ENCODE results near the gene RASA1. TPM values are rescaled to one million over a fixed set of nuclear protein-coding genes. Genes with fewer than 3 reads are reported as not detected.

RASA1 gene
- total RNA-seq, 1 donor from 2014 or later, result 55.1 TPM

DNA sequence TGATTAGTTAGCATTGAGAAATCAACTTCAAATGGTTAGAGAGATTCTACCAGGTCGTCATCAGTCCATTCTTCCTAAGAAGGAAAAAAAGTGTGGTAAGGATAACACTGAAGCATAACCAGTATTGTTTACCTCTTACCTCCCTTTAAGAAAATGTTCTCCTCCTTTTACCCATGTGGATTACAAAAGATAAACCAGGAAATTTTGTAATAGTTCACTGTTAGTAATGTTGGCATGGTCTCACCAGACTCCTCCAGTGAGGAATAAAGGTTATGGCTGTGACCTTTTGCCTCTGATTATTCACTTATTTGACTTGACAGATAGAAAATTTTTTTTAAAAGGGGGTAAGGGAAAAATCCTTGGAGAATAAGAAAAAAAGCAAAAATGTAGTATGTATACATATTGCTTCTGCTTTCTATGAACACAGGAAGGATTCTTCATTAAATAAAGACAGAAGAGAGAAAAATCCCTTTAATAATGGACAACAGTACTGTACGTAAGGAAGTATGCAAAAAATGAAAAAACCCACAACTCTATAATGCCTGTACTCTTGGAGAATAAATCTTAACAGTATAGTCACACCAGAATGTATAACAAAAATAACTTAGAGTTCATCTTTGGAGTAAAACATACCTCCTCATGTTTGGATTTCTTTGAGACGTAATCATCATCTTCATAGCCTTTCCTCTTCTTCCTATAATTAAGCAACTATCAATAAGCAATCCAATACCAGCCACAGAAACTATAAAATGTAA, 126.9 kb downstream of the RASA1 start:
- H3K27ac Mint-ChIP-seq (ENCODE audit: unreplicated experiment), result no peak overlapping the region
- TF ChIP-seq, protein P1, sequence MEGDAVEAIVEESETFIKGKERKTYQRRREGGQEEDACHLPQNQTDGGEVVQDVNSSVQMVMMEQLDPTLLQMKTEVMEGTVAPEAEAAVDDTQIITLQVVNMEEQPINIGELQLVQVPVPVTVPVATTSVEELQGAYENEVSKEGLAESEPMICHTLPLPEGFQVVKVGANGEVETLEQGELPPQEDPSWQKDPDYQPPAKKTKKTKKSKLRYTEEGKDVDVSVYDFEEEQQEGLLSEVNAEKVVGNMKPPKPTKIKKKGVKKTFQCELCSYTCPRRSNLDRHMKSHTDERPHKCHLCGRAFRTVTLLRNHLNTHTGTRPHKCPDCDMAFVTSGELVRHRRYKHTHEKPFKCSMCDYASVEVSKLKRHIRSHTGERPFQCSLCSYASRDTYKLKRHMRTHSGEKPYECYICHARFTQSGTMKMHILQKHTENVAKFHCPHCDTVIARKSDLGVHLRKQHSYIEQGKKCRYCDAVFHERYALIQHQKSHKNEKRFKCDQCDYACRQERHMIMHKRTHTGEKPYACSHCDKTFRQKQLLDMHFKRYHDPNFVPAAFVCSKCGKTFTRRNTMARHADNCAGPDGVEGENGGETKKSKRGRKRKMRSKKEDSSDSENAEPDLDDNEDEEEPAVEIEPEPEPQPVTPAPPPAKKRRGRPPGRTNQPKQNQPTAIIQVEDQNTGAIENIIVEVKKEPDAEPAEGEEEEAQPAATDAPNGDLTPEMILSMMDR (IDR thresholded peaks at IDR 0.05; ENCODE audit: partially characterized antibody, unreplicated experiment), result no peak
- no peak overlapping the region for H3K4me3 Mint-ChIP-seq (ENCODE audit: unreplicated experiment)
- DNase-seq, result no peak
- no peaks in the 10 kb centered on the region for H3K36me3 Mint-ChIP-seq (ENCODE audit: unreplicated experiment)
- no peaks in the 10 kb centered on the region for H3K9me3 Mint-ChIP-seq (ENCODE audit: unreplicated experiment)
- H3K27me3 Mint-ChIP-seq (ENCODE audit: unreplicated experiment), result peaks cover 2% of the 10 kb centered on the region
- peaks cover 2% of the 10 kb centered on the region for H3K4me1 Mint-ChIP-seq (ENCODE audit: low read depth, unreplicated experiment)

DNA sequence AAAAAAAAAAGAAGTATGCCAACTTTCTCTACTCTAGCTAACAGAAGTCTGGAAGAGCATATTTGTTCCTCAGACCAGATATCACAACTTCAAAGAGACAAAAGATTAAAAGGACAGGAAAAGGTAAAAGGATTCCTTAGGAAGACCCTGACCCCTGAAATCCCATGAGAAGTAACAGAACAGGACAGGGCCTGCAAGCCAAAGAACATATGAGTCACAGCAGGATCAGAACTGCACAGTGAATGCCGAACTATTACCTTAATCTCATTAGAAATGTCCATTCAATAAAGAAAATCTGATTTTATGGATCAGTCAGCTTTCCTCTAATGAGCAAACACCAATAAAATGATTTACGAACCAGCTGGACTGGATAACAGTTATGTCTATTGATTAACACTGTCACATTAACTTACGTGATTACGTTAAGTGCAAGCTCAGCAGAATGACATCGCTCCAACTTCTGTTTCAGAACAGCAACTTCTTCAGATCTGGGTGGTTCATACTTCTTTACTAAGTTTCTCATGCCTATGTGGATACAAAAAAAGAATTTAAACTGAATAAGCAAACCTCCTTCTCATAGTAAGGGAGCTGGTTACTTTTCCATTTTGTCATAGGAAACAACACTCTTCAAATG, 131.4 kb downstream of the RASA1 start:
- Mint-ChIP-seq H3K27ac (ENCODE audit: unreplicated experiment) (no peak overlapping the region), H3K36me3 (ENCODE audit: unreplicated experiment) (peaks cover 5% of the 10 kb centered on the region), H3K4me3 (ENCODE audit: unreplicated experiment) (no peak overlapping the region)

DNA sequence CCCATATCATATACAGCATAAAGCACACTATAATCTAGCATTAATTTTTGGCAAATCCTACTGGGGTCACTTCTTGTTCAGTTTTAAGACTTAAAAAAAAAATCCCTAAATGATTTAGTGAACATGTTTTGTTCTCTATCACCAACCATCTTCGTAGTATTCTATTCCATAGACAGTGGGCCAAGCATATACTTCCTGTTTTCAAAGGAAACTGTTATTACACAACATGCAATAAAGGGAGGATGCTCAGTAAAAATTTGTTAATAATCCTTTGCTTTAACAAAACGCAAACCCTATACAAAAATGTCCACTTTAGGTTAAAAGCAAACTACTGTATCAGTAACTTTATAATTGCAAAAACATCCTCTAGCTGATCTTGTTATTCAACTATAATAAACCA, 132.0 kb downstream of the RASA1 start:
- no peaks in the 10 kb centered on the region for H3K27me3 Mint-ChIP-seq (ENCODE audit: unreplicated experiment)

More for the DNA sequence above, 131.4 kb downstream of the RASA1 start:
- Mint-ChIP-seq H3K27me3 (ENCODE audit: unreplicated experiment) (no peaks in the 10 kb centered on the region), H3K9me3 (ENCODE audit: unreplicated experiment) (no peaks in the 10 kb centered on the region), H3K4me1 (ENCODE audit: low read depth, unreplicated experiment) (peaks cover 2% of the 10 kb centered on the region)
- no peak for DNase-seq
- TF ChIP-seq, protein P1 (IDR thresholded peaks at IDR 0.05; ENCODE audit: partially characterized antibody, unreplicated experiment), result no peak

DNA sequence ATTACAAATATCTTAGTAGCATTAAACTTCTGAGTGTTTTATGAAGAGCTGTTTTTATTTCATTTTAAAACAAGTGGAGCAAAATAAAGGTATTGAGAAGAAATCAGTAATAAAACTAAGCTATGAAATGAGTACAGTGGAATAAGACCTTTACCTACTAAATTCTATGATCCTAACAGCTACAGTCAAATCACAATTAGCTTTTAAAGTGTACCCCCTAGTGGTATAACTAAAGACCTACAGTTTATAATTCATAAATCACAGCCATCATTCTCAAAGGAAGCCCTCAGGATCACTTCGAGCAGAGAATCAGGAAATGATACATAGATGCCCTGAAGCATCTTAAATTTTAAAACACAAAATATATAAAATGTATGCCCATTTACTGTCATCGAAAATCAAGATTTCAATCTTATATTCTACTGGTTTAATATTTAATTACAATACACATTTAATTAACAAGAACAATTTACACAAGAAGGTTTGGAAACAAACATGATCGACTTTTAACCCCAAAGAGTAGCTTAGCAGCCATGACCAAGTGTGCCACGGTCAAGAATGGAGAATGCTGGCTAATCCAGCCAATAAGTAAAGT, 132.7 kb downstream of the RASA1 start:
- H3K4me1 Mint-ChIP-seq (ENCODE audit: low read depth, unreplicated experiment), result peaks cover 2% of the 10 kb centered on the region
- no peaks in the 10 kb centered on the region for H3K27me3 Mint-ChIP-seq (ENCODE audit: unreplicated experiment)
- H3K9me3 Mint-ChIP-seq (ENCODE audit: unreplicated experiment), result no peaks in the 10 kb centered on the region
- no peak overlapping the region for H3K27ac Mint-ChIP-seq (ENCODE audit: unreplicated experiment)
- TF ChIP-seq, protein P1 (IDR thresholded peaks at IDR 0.05; ENCODE audit: partially characterized antibody, unreplicated experiment), result peak; percentile 91
- peaks cover 5% of the 10 kb centered on the region for H3K36me3 Mint-ChIP-seq (ENCODE audit: unreplicated experiment)
- no peak for DNase-seq
- H3K4me3 Mint-ChIP-seq (ENCODE audit: unreplicated experiment), result no peak overlapping the region

More for the DNA sequence above, 132.0 kb downstream of the RASA1 start:
- H3K4me1 Mint-ChIP-seq (ENCODE audit: low read depth, unreplicated experiment), result peaks cover 2% of the 10 kb centered on the region
- H3K9me3 Mint-ChIP-seq (ENCODE audit: unreplicated experiment), result no peaks in the 10 kb centered on the region
- no peak overlapping the region for H3K27ac Mint-ChIP-seq (ENCODE audit: unreplicated experiment)
- H3K4me3 Mint-ChIP-seq (ENCODE audit: unreplicated experiment), result no peak overlapping the region
- no peak for DNase-seq
- TF ChIP-seq, protein P1 (IDR thresholded peaks at IDR 0.05; ENCODE audit: partially characterized antibody, unreplicated experiment), result no peak
- peaks cover 5% of the 10 kb centered on the region for H3K36me3 Mint-ChIP-seq (ENCODE audit: unreplicated experiment)

DNA sequence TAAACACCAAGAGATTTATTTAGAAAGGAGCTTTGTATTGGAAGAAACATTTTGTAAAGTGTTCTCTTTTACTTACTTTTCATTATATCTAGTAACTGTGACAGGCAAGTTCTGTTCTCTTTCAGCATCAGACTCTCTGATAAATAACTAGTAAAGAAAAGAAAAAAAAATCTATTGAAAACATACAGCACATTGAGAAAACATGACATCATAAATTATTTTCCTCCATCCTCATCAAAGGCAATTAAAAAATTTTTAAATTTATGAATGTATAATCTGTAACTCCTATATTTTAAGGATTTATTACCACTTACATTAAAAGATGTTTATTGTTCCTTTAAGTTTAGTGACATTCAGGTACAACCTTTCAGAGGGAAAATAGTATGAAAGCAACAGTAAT, 133.9 kb downstream of the RASA1 start:
- Mint-ChIP-seq H3K27me3 (ENCODE audit: unreplicated experiment) (no peaks in the 10 kb centered on the region), H3K27ac (ENCODE audit: unreplicated experiment) (no peak overlapping the region), H3K9me3 (ENCODE audit: unreplicated experiment) (no peaks in the 10 kb centered on the region), H3K4me1 (ENCODE audit: low read depth, unreplicated experiment) (peaks cover 2% of the 10 kb centered on the region), H3K4me3 (ENCODE audit: unreplicated experiment) (no peak overlapping the region), H3K36me3 (ENCODE audit: unreplicated experiment) (peaks cover 5% of the 10 kb centered on the region)
- DNase-seq, result no peak
- TF ChIP-seq, protein P1 (IDR thresholded peaks at IDR 0.05; ENCODE audit: partially characterized antibody, unreplicated experiment), result no peak

Data from glutamatergic neuron (in vitro differentiated cells).